ENCODE results near the gene WDSUB1.

The WDSUB1 gene

GRCh38 chr2:159211447-159212396 is 74.8 kb downstream of the WDSUB1 start:
- CTCF ChIA-PET: no interaction called here
- POLR2A ChIA-PET: no interaction called here
- no peak for DNase-seq (ENCODE audit: extremely low spot score)
- TF ChIP-seq, protein P1, sequence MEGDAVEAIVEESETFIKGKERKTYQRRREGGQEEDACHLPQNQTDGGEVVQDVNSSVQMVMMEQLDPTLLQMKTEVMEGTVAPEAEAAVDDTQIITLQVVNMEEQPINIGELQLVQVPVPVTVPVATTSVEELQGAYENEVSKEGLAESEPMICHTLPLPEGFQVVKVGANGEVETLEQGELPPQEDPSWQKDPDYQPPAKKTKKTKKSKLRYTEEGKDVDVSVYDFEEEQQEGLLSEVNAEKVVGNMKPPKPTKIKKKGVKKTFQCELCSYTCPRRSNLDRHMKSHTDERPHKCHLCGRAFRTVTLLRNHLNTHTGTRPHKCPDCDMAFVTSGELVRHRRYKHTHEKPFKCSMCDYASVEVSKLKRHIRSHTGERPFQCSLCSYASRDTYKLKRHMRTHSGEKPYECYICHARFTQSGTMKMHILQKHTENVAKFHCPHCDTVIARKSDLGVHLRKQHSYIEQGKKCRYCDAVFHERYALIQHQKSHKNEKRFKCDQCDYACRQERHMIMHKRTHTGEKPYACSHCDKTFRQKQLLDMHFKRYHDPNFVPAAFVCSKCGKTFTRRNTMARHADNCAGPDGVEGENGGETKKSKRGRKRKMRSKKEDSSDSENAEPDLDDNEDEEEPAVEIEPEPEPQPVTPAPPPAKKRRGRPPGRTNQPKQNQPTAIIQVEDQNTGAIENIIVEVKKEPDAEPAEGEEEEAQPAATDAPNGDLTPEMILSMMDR (IDR thresholded peaks at IDR 0.05; ENCODE audit: control extremely low read depth, extremely low read depth, low read depth, missing control alignments): no peak

- ChIA-PET CTCF (interaction anchor here (1.2 to 1.7 kb wide), 4 partner anchors 9 to 14 kb away, joined by 3 to 4 read pairs (median 3); no protein-coding TSS in a partner anchor), POLR2A (no interaction called here)
- DNase-seq (ENCODE audit: extremely low spot score): no peak
- TF ChIP-seq, protein P1 (IDR thresholded peaks at IDR 0.05; ENCODE audit: control extremely low read depth, extremely low read depth, low read depth, missing control alignments): no peak
Measured at GRCh38 chr2:159209341-159210306, 76.9 kb downstream of the WDSUB1 start.

DNA sequence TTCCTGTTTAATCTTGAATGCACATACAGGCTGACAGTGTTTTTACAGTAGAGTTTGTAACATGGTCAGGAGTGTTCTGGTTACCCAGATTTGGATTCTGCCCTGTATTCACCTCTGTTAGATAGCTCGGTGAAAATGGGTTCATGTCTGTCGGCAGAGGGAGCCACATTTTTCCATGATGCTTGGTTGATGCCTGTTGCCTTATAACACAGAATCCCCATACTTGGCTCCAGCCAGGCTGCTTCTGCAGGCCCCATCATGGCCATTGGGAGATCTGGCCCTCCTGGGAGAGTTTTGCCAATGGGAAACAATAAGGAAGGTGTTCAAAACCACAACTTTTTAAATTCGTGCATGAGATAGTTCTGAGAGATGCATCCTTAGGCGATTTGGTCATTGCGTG is 78.1 kb downstream of the WDSUB1 start:
- TF ChIP-seq, protein P1 (IDR thresholded peaks at IDR 0.05; ENCODE audit: control extremely low read depth, extremely low read depth, low read depth, missing control alignments): no peak
- CTCF ChIA-PET: interaction anchor here (1.4 to 1.7 kb wide), 2 partner anchors 11 to 13 kb away, joined by 3 to 4 read pairs; no protein-coding TSS in a partner anchor
- POLR2A ChIA-PET: no interaction called here
- DNase-seq (ENCODE audit: extremely low spot score): no peak

DNA sequence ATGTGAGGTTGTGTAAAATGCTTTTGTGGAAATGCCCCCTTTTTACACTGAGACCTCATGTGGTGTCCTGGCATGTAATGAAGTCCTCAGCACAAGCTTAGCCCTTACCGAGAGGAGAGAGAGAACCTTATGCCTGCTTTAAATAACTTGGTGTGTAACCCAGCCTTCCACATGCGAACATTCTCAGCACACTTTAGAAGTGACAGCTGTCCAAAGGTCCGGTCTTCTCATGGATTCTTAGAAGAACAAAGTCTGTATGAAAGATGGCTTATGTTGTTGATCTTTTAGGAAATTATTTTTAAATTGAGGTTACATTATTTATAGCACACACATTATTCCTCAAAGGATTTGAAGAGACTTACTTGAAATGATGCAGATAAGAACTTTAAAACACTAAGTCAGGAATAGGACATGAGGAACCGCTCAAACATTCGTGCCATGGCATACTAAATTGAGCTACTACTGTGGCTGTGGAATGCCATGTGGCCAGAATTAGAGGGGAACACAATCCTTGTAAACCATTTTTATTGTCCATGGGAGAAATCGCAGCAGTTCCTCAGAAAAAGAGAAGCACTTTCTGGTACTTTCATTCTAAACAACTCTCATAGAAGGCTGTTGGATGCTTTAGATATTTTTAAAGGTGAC is 79.6 kb downstream of the WDSUB1 start:
- DNase-seq (ENCODE audit: extremely low spot score): no peak
- POLR2A ChIA-PET: no interaction called here
- CTCF ChIA-PET: no interaction called here
- TF ChIP-seq, protein P1 (IDR thresholded peaks at IDR 0.05; ENCODE audit: control extremely low read depth, extremely low read depth, low read depth, missing control alignments): no peak

- TF ChIP-seq, protein P1 (IDR thresholded peaks at IDR 0.05; ENCODE audit: control extremely low read depth, extremely low read depth, low read depth, missing control alignments): no peak
- CTCF ChIA-PET: interaction anchor here (1.4 kb wide), 1 partner anchor 12 kb away, joined by 3 read pairs; no protein-coding TSS in a partner anchor
- no peak for DNase-seq (ENCODE audit: extremely low spot score)
- POLR2A ChIA-PET: no interaction called here
Measured at GRCh38 chr2:159204381-159205144, 81.9 kb downstream of the WDSUB1 start.

Measured in GM10248 (cell line).